HG03175 (cell line): Measurements from ENCODE around the gene JAKMIP1.

ENCODE experiments used
- ATAC-seq: cut with Tn5 transposase; IDR thresholded peaks from one replicate; pipeline ENCODE4 v1.9.1; 2021; ENCODE audit warnings: mild to moderate bottlenecking, moderate library complexity; ENCODE audit not compliant: unreplicated experiment

JAKMIP1 gene

GRCh38 chr4:5976431-5976830, 223.9 kb downstream of the JAKMIP1 start:
- no peak for ATAC-seq
